ENCODE results near the gene SMIM43. TPM values are rescaled to one million over a fixed set of nuclear protein-coding genes. Genes with fewer than 3 reads are reported as not detected.
"Not testable (repeated sequence)": the region's sequence is repeated elsewhere in the genome, so short reads cannot be mapped to it uniquely, and the experiment has no call there.

The SMIM43 gene
- total RNA-seq, 1 donor from 2014 or later = not detected

GRCh38 chr4:121736735-121737351 is 28.1 kb downstream of the SMIM43 start:
- no peak for DNase-seq (ENCODE audit: low spot score)

GRCh38 chr4:121734571-121734970 is 30.4 kb downstream of the SMIM43 start:
- DNase-seq (ENCODE audit: low spot score) = no peak

GRCh38 chr4:121733942-121734341 is 31.0 kb downstream of the SMIM43 start:
- no peak for DNase-seq (ENCODE audit: low spot score)

GRCh38 chr4:121729753-121730152 is 35.2 kb downstream of the SMIM43 start:
- DNase-seq (ENCODE audit: low spot score) = not testable (repeated sequence)

GRCh38 chr4:121728798-121729226 is 36.2 kb downstream of the SMIM43 start:
- DNase-seq (ENCODE audit: low spot score) = no peak

- no peak for DNase-seq (ENCODE audit: low spot score)
These were observed 36.9 kb downstream of the SMIM43 start for GRCh38 chr4:121728066-121728465.

GRCh38 chr4:121726642-121727268 is 38.2 kb downstream of the SMIM43 start:
- no peak for DNase-seq (ENCODE audit: low spot score)

GRCh38 chr4:121724671-121725070 is 40.3 kb downstream of the SMIM43 start:
- no peak for DNase-seq (ENCODE audit: low spot score)

- no peak for DNase-seq (ENCODE audit: low spot score)
These were observed 43.3 kb downstream of the SMIM43 start for GRCh38 chr4:121721700-121722099.

GRCh38 chr4:121720109-121720508 is 44.9 kb downstream of the SMIM43 start:
- no peak for DNase-seq (ENCODE audit: low spot score)

GRCh38 chr4:121717680-121718237 is 47.2 kb downstream of the SMIM43 start:
- no peak for DNase-seq (ENCODE audit: low spot score)

GRCh38 chr4:121714548-121714947 is 50.4 kb downstream of the SMIM43 start:
- DNase-seq (ENCODE audit: low spot score) = no peak

- DNase-seq (ENCODE audit: low spot score) = no peak
These were observed 52.2 kb downstream of the SMIM43 start for GRCh38 chr4:121712783-121713182.

GRCh38 chr4:121712001-121712651 is 52.8 kb downstream of the SMIM43 start:
- DNase-seq (ENCODE audit: low spot score) = no peak

GRCh38 chr4:121711263-121712000 is 53.5 kb downstream of the SMIM43 start:
- DNase-seq (ENCODE audit: low spot score) = peak; percentile 93

GRCh38 chr4:121709766-121710405 is 55.1 kb downstream of the SMIM43 start:
- no peak for DNase-seq (ENCODE audit: low spot score)

Other genes starting within 250 kb of the SMIM43 start
- gene ANXA5, start 68.2 kb downstream of the SMIM43 start, total RNA-seq = 700 TPM
- 10.7 TPM for gene EXOSC9, start 36.2 kb upstream of the SMIM43 start, total RNA-seq
- 0.39 TPM for gene CCNA2, start 58.7 kb upstream of the SMIM43 start, total RNA-seq
- gene BBS7, start 105.3 kb upstream of the SMIM43 start, total RNA-seq = 10.8 TPM
- gene TRPC3, start 186.9 kb upstream of the SMIM43 start, total RNA-seq = 0.48 TPM